GM15510 (cell line): Measurements from ENCODE around the gene ZIC4.

Source experiments
- POLR2A ChIP-seq: IDR thresholded peaks from 3 replicates; pipeline ENCODE4 v1.6.1; 2011; ENCODE audit warnings: borderline replicate concordance; ENCODE audit not compliant: insufficient read length; ENCODE audit errors: extremely low read depth

ZIC4 gene

DNA sequence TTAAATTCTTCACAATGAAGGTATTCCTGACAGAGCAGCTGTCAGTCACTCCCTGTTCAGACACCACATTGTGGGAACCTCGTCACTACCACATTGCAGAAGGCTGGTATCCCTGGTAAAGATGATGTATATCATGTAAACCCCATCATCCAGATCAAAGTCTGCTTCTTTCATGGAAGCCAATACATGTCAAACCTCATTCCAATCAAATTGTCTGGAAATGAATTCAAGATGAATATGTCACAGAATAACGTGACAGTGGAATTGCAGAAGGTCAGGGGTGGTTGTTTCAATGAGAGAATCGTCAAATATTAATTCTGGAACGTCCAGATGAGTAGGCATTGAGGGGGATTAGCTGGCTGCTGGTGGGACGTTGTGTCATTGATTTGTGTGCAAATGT is 4.2 kb downstream of the ZIC4 start:
- no peak for TF ChIP-seq POLR2A

GRCh38 chr3:147401421-147401820 is 4.9 kb downstream of the ZIC4 start:
- no peak for TF ChIP-seq POLR2A

GRCh38 chr3:147400999-147401398 is 5.3 kb downstream of the ZIC4 start:
- TF ChIP-seq POLR2A, result no peak

DNA sequence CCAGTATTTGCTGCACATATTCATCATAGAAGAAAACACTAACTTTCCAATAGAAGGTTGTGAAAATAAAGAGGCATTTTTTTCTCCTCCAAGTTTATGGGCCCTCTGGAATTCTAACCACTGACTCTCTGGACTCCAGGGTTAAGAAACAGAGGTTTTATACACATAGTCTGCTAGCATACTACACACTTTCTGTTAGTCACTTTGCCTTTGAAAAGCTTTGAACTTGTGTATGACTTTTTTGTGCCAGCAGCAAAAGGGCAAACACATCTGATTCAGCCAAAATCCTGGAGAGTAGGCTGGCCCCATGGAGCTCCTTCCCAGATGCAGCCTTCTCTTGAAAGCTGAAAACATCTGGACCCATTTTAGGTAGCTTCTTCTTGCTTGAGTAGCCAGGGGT is 6.2 kb downstream of the ZIC4 start:
- no peak for TF ChIP-seq POLR2A

- TF ChIP-seq POLR2A, result no peak
Observed at GRCh38 chr3:147398813-147399534, 7.4 kb downstream of the ZIC4 start.

GRCh38 chr3:147397875-147398812 is 8.2 kb downstream of the ZIC4 start:
- no peak for TF ChIP-seq POLR2A

DNA sequence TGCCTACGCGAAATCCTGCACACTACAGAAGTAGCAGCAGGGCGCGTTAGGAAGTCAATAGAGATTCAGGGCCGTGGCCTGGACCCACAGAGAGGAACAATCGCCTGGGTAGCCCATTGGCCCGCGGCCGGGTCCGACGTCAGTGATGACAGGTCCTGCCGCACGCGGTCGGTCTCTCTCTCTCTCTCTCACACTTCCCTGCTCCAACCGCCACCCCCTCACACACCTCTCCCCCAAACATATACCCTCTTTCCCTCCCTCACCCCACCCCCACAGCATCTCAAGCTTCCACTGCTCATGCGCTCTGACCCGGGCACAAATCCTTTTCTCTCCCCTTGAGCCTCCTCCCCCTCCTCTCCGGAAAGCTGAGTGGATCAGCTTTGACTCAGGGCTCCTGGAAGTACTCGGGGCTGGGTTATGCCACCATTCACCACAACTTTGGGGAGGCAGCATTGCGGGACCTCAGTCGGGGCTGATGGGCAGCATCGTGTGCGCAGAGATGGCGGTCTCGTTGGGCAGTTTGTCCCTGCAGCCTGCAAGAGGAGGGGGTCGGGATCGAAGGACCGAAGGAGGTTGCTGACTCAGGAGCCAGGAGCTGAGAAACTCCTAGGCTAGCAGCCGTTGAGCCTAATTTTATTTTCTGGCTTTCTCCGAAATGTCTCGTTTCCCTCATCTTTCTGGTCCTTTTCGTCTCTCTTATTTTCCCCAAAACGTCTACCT is 9.0 kb downstream of the ZIC4 start:
- no peak for TF ChIP-seq POLR2A

- no peak for TF ChIP-seq POLR2A
Observed at GRCh38 chr3:147396712-147397046, 9.7 kb downstream of the ZIC4 start.

DNA sequence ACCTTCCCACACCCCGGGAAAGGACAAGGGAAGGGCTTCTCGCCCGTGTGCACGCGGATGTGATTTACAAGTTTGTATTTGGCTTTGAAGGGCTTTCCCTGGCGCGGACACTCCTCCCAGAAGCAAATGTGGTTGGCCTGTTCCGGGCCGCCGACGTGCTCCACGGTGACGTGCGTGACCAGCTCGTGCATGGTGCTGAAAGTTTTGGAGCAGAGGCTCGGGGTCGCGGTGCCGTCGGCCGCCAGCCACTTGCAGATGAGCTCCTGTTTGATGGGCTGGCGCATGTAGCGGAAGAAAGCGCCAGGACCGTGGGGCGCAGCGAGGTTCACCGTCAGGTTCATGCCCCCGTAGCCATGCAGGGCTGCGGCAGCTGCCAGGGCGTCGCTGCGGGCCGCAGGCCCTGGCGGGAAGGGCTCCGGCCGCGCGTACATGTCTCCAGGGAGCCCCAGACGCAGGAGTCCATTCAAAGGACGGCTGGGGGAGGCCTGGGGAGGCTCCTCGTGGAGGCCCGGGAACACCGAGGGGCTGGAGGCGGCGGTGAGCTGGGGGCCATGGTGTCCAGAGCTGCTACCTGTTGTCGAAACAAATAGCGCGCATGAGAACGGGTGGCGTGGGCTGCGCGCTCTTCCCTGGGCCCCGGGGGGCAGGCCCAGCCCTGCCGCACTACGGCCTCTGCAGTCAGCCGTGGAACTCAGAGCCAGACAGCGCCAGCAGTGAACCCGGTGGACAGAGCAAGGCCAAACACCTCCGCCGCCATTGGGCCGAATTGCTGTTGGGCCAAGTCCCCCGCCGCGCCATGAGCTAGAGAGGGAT is 10.2 kb downstream of the ZIC4 start:
- no peak for TF ChIP-seq POLR2A

DNA sequence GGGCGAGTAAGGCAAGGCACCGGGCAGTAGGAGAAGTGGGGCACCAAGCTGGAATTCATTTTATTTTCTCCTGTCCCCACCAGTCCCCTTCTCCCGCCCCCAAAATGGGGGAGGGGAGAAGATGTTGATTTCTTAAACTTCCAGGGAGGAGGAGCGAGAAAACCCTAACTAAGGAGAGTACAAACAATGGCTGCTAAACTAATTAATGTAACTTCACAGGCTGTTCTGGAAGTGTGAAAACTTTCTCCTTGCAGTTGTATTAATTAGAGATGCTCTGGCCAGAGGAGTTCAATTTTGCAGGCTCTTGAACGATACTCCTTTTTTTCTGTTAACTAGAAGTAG is 11.5 kb downstream of the ZIC4 start:
- TF ChIP-seq POLR2A, result no peak

DNA sequence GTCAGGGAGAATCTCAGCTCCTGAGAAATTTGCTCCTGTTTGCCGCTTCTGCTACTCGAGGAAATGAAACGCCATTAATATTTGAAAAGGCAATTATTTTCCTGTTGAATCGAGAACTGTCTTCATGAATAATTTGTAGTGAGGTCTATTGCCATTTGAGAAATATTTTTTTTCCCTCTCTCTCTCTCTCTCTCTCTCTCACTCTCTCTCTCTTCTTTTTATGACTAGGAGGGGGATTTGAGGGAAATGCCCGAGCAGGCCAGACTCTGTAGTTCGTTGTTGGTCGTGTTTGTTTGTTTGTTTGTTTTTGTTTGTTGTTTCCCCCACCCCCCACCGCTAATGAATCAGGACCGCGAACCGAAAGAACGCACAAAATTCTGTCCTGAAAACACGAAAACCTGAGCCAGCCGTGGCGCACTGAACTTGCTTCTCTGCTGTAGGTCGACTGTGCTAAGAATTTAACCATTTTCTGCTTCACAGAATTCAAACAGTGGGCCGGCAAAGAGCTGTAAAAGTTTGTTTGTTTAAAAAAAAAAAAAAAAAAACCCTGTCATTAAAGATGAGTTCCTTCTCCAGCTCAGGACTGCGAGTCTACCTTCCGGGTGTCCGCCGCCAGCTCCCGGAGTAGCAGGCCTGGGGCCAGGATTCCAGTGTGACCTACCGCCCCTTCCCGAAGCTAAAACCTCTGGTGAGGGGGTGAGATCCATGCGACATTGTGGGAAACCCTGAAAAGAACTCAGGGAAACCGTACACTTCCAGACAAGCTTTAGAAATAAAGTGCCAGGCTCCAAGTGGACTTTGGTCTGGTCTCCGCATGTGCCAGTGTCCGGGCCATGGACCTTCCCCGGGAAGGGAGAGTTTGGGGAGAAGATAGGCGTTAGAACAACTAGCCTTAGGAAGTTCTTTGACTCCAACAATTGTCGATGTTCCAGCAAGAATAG is 12.1 kb downstream of the ZIC4 start:
- TF ChIP-seq POLR2A, result no peak

DNA sequence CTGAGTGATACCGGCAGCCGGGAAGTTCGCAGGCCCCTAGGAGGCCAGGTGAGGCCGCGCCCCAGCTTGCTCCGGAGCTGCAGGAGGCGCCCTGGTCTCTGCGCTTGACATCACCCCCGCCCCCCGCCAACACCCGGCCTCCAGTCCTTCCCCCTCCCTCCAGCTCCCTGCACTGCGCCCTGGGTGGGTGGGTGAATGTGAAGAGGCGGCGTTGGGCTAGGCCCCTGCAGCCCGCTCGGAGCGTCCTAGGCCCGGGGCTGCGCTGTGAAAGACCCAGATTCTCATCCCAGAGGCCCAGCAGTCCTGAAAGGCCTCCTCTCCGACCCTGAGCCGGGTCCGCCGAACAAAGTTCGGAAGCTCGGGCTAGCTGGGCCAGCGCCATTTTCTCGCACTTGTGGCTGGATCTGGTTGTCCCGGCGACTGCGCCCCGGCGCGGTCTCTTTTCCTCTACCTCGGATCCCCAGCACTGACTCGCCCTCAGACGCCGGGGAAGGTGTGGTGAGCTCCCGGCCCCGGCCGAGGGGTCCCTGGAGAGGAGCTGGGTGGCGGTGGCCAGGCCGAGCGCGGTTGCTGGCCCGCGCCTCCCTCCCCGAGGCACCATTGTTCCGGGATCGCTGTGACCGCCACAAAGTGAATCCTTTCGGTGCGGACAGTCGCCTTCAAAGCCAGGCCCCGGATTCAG is 12.9 kb downstream of the ZIC4 start:
- TF ChIP-seq POLR2A, result no peak

DNA sequence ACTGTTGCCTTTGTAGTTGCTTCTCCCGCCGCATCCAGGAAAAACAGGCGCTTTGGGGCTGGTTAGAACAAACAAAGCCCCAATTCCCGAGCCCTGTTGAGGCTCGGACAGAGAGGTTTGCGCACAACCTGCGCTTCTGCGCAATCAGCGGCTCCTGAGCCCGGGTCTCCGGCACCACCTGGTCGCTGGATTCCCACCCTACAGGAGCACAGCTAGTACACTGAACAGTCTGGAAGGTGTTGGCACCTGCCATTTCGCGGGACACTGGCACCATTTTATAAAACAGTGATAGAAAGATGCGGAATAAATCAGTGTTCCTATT is 13.8 kb downstream of the ZIC4 start:
- TF ChIP-seq POLR2A, result no peak

GRCh38 chr3:147391781-147392624 is 14.3 kb downstream of the ZIC4 start:
- no peak for TF ChIP-seq POLR2A
